GM18909 (cell line): ENCODE results near the gene TTLL10.
A peak's percentile ranks its signal among the peaks of the same experiment; 100 is the strongest.

ENCODE experiments used
- ATAC-seq: cut with Tn5 transposase; IDR thresholded peaks from one replicate; pipeline ENCODE4 v1.9.1; 2021; ENCODE audit warnings: mild to moderate bottlenecking; ENCODE audit not compliant: unreplicated experiment, poor library complexity

Gene TTLL10

DNA sequence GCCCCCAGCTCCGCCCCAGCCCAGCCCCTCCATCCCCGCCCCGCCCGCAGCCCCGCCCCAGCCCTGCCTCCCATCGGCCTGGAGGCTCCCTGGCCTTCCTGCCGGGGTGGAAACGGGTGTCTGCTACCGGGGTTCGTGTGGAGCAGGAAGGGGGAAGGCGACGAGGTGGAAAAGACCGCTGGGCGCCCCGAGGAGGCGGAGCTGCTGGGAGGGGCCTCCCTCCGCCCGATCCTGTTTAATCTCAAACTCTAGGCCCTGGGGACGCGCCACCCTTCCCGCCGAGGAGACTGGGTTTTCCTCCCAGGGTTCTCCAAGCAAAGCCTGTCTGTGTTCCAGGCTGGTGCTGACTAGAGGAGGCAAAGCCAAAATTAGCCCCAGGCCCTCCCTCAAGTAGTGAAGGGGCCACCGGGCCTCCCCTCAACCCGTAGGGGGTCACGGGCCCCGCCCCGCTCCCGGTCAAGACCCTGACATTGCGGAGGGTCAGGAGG lies 16.2 kb upstream of the TTLL10 start:
- ATAC-seq = peak; percentile 54

GRCh38 chr1:1157914-1158710 lies 15.6 kb upstream of the TTLL10 start:
- ATAC-seq = peak; percentile 47

DNA sequence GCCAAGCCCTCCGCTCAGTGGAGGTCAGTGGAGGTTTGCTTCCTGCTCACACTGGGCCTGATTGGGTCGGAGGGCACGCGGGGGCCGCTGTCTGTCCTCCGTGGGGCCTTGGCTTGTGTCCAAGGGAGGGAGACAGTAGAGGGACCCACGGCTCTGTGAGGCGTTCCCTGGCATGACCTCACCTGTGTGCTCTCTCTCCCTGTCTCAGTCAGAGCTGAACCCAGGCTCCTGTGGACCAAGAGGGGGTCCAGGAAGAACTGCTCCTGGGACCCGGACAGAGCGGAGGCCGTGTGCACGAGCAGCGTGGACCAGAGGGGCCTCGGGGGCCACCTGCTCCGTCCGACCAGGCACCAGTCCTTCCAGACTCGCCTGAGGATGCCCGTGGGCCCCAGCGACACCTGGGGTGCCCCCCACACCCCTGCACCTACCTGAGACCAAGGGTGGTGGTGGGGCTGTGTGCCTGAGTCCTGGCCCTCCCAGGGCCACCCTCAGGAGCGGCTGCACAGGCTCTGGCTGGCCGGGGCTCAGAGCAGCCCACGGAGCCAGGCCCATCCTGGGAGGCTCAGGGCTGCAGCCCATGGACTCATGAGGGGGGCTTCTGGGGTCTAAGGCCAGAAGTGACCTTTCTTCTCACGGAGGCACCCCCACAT lies 13.3 kb upstream of the TTLL10 start:
- ATAC-seq = no peak

- no peak for ATAC-seq
Measured at GRCh38 chr1:1161078-1161682, 12.5 kb upstream of the TTLL10 start.

DNA sequence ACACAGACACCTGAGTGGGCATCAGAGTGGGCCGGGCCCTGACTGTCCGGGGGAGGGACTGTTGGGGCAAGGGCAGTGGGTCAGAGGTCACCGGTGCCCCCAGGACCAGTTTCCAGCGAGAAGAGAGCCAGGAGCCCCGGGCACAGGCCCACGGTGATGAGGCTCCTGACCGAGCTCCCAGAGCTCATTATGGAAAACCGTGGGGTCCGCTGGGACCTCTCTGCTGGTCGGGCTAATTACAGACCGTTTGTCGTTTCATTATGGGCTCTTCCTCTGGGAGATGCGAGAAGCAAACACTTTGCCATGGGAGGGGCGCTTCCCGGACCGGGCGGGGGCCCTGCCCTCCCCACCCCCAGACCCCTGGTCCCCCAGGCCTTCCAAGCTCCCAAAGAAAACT lies 12.0 kb upstream of the TTLL10 start:
- ATAC-seq = no peak

GRCh38 chr1:1162597-1163537 lies 10.8 kb upstream of the TTLL10 start:
- ATAC-seq = no peak

DNA sequence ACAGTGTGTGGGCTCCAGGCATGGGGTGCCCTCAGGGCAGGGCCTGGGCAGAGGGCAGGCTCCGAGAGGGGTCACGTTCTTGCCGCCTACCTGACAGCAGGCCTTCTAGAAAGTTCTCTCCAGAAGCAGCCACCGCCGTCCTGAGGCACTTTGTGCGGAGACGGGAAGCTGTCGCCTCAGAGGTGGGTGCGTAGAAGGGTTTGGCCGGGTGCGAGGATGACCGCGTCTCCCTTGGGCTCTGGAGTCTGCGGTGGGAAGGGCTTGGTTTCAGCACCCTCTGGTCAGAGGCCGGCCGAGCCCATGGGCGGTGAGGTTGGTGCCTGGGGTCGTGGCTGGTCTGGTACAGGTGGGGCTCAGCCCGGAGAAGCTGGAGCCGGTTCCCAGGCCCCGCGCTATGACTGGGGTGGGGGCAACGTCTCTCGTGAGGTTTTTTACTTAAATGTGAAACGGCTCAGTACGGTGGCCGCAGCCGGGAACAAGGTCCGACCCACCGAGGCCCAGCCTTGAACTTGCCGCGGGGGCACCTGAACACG lies 10.1 kb upstream of the TTLL10 start:
- no peak for ATAC-seq

DNA sequence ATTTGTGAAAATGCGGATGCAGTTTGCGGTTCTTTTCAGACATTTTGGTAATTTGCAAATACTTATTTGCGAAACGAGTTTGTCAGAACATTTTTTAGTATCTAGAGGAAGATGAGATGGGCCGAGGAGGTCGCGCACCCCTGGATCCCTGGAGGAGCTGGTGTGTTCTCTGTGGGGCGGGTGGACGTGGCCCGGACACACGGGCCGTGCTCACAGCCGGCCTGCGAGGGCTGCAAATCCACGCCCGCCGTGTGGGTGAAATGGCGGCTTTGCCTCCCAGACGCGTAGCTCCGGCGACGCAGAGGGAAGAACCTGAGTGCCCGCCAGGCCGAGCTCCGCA lies 9.3 kb upstream of the TTLL10 start:
- ATAC-seq = no peak

GRCh38 chr1:1164701-1165451 lies 8.8 kb upstream of the TTLL10 start:
- ATAC-seq = no peak

- no peak for ATAC-seq
Measured at GRCh38 chr1:1165485-1165884, 8.2 kb upstream of the TTLL10 start.

DNA sequence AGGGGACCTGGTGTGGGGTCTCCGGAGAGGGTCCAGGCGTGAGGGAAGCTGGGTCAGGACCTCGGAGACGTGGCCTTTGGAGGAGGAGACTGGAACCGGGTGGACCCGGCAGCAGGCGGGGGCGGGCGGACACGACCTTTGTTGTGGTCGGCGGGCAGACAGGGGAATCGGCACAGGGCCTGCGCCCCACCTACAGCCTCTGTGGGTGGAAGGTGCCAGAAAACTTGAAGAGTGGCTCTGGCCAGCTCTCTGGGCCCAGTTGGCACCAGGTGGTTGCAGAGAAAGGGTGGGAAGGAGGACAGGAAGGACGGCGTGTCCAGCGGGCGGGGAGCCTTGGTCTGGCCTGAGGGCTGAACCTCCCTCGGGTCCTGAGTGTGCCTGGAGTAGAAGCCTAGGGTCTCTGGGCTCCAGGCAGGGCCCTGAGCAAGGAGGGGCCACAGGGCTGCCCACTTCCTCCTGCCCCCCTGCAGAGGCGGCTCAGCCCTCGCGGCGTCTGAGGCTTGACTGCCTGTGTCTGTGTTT lies 7.7 kb upstream of the TTLL10 start:
- ATAC-seq = no peak

- no peak for ATAC-seq
Measured at GRCh38 chr1:1166642-1167397, 6.9 kb upstream of the TTLL10 start.

- ATAC-seq = no peak
Measured at GRCh38 chr1:1167398-1167821, 6.3 kb upstream of the TTLL10 start.

- ATAC-seq = no peak
Measured at GRCh38 chr1:1167841-1168450, 5.7 kb upstream of the TTLL10 start.

- no peak for ATAC-seq
Measured at GRCh38 chr1:1168451-1169411, 4.9 kb upstream of the TTLL10 start.

DNA sequence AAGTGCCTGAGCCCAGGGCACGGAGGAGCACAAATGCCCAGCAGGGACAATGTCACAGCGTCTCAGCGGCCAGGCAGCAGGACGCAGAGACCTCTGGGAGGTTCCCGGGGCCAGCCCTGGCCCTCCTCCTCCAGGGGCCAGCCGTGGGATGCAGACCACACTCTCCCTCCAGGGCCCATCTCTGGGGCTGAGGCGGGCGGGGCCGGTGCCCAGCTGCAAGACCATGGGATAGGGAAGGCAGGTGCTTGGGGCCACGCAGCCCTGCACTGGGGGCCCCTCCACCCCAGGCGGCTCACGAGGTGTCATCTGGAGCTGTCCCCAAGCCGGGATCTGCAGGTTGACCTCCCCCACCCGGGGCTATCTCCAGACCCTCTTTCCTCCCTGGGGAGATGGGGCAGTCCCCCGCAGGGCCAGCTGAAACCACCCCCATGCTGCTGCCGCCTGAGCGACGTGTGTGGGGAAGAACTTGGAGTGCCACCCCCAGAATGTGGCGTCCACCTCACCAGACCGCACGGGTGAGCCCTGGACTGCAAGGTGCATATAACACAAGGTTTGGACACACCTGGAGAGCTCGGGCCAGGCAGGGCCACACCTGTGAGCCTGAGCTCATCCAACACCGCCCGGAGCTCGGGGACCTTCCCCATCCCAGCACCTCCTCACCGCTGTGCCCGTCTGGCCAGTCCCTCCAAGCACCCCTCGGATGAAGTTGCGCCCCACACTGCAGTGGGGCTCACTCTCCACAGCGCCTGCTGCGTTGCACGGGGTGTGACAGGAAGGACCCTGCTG lies 4.1 kb upstream of the TTLL10 start:
- ATAC-seq = no peak
